IMR-90 (cell line): ENCODE results near the gene ANO8.

ENCODE experiments used
- CEBPB ChIP-seq: IDR thresholded peaks from 2 replicates; pipeline ENCODE4 v1.6.1; 2012; ENCODE audit warnings: low read depth, low read length, improper control_type of control experiment
- MAFK ChIP-seq: IDR thresholded peaks from 2 replicates; pipeline ENCODE4 v1.6.1; 2012; ENCODE audit warnings: low read depth, low read length, improper control_type of control experiment
- MXI1 ChIP-seq: IDR thresholded peaks from 2 replicates; pipeline ENCODE4 v1.6.1; 2012; ENCODE audit warnings: low read depth, mild to moderate bottlenecking, low read length, moderate library complexity, borderline replicate concordance
- POLR2A ChIP-seq: IDR thresholded peaks from 2 replicates; pipeline ENCODE4 v1.6.1; 2012; ENCODE audit warnings: mild to moderate bottlenecking, low read depth, low read length
- RCOR1 ChIP-seq: IDR thresholded peaks from 2 replicates; pipeline ENCODE4 v1.6.1; 2012; ENCODE audit warnings: mild to moderate bottlenecking, low read length, improper control_type of control experiment; ENCODE audit not compliant: insufficient replicate concordance
- RFX5 ChIP-seq: IDR thresholded peaks from 2 replicates; pipeline ENCODE4 v1.8.0; 2012; ENCODE audit warnings: low read depth, mild to moderate bottlenecking, low read length, moderate library complexity
- TF ChIP-seq, protein P1 (sequence below): conservative IDR thresholded peaks from 2 replicates; pipeline ENCODE4 v1.5.1; 2012; ENCODE audit warnings: mild to moderate bottlenecking, low read depth, low read length, improper control_type of control experiment

DNA sequence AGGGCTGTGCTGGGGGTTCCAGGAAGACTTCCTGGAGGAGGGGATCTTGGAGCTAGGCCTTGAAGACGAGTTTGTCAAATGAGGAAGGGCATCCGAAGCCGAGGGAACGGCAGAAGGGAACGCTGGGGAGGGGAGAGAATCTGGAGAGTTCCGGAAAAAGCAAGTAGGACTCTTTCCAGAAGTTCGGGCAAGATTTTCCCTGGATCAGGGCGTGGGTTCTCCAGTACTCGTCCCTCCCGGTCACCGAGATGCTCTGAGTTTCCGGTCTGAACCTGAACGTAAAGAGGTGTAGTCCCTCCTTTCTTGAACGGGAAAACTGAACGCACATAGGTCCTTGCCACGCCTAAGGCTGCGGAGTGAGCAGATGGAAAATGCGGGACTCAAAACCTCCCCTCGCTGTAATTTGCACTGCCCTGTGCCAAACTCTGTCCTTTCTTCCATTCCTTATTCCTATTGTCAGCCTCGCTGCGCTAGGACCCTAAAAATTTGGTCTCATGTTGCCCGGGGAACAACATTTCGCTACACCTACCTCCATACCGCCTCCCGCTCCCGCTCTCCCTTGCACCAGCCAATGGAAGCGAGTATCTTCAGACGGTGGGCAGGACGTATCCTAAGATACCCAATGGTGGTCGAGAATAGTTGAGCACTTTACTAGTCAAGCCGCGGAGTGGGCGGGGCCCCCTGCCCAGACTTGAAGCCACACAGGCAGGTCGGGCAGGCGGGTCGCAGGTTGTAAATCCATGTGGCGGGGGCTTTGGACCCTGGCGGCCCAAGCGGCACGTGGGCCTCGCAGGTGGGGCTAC, 2.4 kb upstream of the ANO8 start, which contains the start of gene GTPBP3:
- TF ChIP-seq, protein P1, sequence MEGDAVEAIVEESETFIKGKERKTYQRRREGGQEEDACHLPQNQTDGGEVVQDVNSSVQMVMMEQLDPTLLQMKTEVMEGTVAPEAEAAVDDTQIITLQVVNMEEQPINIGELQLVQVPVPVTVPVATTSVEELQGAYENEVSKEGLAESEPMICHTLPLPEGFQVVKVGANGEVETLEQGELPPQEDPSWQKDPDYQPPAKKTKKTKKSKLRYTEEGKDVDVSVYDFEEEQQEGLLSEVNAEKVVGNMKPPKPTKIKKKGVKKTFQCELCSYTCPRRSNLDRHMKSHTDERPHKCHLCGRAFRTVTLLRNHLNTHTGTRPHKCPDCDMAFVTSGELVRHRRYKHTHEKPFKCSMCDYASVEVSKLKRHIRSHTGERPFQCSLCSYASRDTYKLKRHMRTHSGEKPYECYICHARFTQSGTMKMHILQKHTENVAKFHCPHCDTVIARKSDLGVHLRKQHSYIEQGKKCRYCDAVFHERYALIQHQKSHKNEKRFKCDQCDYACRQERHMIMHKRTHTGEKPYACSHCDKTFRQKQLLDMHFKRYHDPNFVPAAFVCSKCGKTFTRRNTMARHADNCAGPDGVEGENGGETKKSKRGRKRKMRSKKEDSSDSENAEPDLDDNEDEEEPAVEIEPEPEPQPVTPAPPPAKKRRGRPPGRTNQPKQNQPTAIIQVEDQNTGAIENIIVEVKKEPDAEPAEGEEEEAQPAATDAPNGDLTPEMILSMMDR: no peak
- TF ChIP-seq MXI1 (peak; percentile 43; the same call in 1 of the 2 replicates), RFX5 (no peak), POLR2A (no peak), RCOR1 (no peak), CEBPB (no peak), MAFK (no peak)
